Upper lobe of right lung (tissue), 1 donor: ENCODE measurements around the gene DLK2. TPM values are rescaled to one million over a fixed set of nuclear protein-coding genes. Genes with fewer than 3 reads are reported as not detected.
A peak's percentile ranks its signal among the peaks of the same experiment; 100 is the strongest.

Source experiments
- ATAC-seq: fragments of 200-7000 bp; cut with Tn5 transposase; one replicate; pipeline ENCODE4 v1.9.1; 2020; ENCODE audit warnings: mild to moderate bottlenecking, moderate library complexity
- DNase-seq: peaks from one replicate; pipeline ENCODE4 v3.0.0-alpha.2; 2020
- H3K27ac ChIP-seq: fragments of 200-600 bp; one replicate; pipeline ENCODE4 v1.8.0; 2022
- H3K27me3 ChIP-seq: fragments of 200-600 bp; one replicate; pipeline ENCODE4 v1.8.0; 2022; ENCODE audit warnings: mild to moderate bottlenecking
- H3K36me3 ChIP-seq: fragments of 200-600 bp; one replicate; pipeline ENCODE4 v1.8.0; 2022
- H3K4me1 ChIP-seq: fragments of 200-600 bp; one replicate; pipeline ENCODE4 v1.8.0; 2022
- H3K4me3 ChIP-seq: fragments of 200-600 bp; one replicate; pipeline ENCODE4 v1.8.0; 2022; ENCODE audit warnings: mild to moderate bottlenecking
- H3K9me3 ChIP-seq: fragments of 200-600 bp; one replicate; pipeline ENCODE4 v1.8.0; 2022
- intact Hi-C: fragments of 100-400 bp; cut with DNase I; formaldehyde crosslinking; loops from one replicate; pipeline ENCODE4 v1.11.0; 2022
- total RNA-seq: library from RNA; stranded (reverse); fragmentation: NEBNext Ultra II Directional; extraction: Animal tissue kit (Norgen Biotek cat#: 25700); gene quantifications from one replicate; pipeline ENCODE4 v1.2.1, GENCODE V29; 2021
- TF ChIP-seq, protein P1 (sequence below): fragments of 200-600 bp; IDR thresholded peaks from one replicate; pipeline ENCODE4 v1.8.0; 2022; ENCODE audit warnings: antibody characterized with exemption
- donor health status: DM: no; HTN: yes; CAD: no; lungs with severe emphysema.

DLK2 gene
- total RNA-seq, 1 donor from 2014 or later: 0.23 TPM

DNA sequence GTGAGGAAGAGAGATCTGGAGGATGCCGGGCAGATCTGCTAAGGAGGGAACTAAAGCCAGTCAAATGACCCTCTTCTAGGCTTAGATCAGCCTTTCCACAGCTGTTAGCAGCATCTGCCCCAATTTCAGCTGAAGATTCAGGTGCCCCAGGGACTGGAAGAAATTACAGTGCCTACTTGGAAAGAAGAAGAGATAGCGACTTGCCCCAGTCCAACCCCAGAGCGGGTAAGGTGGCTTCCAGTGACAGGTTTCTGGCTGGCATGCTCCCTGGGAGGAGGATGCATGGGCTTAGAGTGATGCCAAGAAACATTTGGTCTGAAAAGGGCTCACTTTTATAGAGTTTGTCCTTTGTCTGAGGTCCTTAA lies 22.6 kb upstream of the DLK2 start:
- intact Hi-C loops: no loop called here
- H3K27me3 ChIP-seq: no peaks in the 10 kb centered on the region
- H3K27ac ChIP-seq: peak overlapping the region; percentile 87
- H3K9me3 ChIP-seq: no peaks in the 10 kb centered on the region
- TF ChIP-seq, protein P1, sequence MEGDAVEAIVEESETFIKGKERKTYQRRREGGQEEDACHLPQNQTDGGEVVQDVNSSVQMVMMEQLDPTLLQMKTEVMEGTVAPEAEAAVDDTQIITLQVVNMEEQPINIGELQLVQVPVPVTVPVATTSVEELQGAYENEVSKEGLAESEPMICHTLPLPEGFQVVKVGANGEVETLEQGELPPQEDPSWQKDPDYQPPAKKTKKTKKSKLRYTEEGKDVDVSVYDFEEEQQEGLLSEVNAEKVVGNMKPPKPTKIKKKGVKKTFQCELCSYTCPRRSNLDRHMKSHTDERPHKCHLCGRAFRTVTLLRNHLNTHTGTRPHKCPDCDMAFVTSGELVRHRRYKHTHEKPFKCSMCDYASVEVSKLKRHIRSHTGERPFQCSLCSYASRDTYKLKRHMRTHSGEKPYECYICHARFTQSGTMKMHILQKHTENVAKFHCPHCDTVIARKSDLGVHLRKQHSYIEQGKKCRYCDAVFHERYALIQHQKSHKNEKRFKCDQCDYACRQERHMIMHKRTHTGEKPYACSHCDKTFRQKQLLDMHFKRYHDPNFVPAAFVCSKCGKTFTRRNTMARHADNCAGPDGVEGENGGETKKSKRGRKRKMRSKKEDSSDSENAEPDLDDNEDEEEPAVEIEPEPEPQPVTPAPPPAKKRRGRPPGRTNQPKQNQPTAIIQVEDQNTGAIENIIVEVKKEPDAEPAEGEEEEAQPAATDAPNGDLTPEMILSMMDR: no peak
- peak overlapping the region; percentile 86 for H3K4me3 ChIP-seq
- H3K36me3 ChIP-seq: no peaks in the 10 kb centered on the region
- peaks cover 11% of the 10 kb centered on the region for H3K4me1 ChIP-seq
- DNase-seq (no peak), ATAC-seq (no peak)

DNA sequence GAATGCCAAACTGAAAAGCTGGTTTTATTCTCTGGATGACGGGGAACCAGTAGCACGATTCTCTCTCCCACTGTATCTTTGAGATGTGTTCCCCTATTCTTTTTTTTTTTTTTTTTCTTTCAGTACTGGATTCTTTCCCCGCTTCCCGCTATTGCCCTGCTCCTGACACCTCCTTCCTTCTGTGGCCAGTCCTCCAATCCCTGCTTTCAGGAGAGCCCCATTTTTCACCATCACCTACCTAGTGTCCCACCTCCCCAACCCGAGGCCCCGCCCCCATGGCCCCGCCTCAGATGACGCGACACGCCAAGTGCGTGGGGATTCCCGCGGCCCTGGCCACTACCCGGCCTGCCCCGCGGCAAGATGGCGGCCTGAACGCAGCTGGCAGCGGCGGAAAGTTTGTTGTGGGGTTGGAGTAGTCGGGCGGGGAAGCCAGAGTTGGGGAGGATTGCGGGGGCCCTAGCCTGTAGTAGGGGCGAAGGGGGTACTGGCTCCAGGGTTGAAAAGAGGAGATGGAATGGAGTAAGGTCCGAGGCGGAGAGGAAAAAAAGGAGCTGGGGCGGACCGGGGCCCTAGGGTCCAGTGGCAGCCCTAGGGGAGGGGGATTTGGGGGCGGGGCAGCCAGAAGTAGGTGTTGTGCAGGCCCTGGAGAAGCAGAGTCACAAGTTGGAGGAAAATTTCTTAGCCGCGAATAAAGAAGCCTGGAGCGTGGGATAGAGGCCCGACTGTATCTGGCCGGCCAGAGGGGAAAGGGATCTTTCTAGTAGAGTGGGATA lies 22.1 kb upstream of the DLK2 start, which contains the start of gene TJAP1:
Gene TJAP1, plus strand, starts transcription at position 336 of the 773 bp plus-strand sequence. CDS start 21,432 bp downstream, outside the sequence.
- intact Hi-C loops: no loop called here
- ATAC-seq (peak; percentile 100), DNase-seq (peak; percentile 96)
- Histone ChIP-seq H3K4me1 (peaks cover 11% of the 10 kb centered on the region), H3K27me3 (no peaks in the 10 kb centered on the region), H3K9me3 (no peaks in the 10 kb centered on the region), H3K4me3 (peak within 1 kb of the TSS; percentile 86), H3K27ac (peak within 1 kb of the TSS; percentile 87), H3K36me3 (no peaks in the 10 kb centered on the region)
- TF ChIP-seq, protein P1: no peak

DNA sequence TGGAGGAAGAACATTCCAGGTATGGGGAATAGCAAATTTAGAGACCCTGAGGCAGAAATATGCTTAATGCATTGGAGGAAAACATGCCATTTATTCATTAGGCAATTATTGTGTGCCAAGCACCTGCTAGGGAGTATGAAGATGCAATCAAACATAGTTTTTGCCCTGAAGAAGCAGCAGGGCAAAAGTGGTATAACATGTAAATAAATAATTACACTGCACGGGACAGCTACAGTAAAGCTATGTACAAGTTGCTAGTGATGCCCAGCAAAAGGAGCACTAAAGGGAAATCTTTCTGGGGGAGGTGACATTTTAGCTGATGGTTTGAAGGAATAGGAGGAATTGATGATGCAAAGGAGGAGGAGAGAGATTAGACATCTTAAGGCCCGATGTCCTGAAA lies 21.4 kb upstream of the DLK2 start:
- no peak for DNase-seq
- H3K36me3 ChIP-seq: no peaks in the 10 kb centered on the region
- peak overlapping the region; percentile 86 for H3K4me3 ChIP-seq
- TF ChIP-seq, protein P1: no peak
- no peak for ATAC-seq
- H3K27me3 ChIP-seq: no peaks in the 10 kb centered on the region
- intact Hi-C loops: no loop called here
- peaks cover 11% of the 10 kb centered on the region for H3K4me1 ChIP-seq
- H3K9me3 ChIP-seq: no peaks in the 10 kb centered on the region
- peak overlapping the region; percentile 87 for H3K27ac ChIP-seq

DNA sequence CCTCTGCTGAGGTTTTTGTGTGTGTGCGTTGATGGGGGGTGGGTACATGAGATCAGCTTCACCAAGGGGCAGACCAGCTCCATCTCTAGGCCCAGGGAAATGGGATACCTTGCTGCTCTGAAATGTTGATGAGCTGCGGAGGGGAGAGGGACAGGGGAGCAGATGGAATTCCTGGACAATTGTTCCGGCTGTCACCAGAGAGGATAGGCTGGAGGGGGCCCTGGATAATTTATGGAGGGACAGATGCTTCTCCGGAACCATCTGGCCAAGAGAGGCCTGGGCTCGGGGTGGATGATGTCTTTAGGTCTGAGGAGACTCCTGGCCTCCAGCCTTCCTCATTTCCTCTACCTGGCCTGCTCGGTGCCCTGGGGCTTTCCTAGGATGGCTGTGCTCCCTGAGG lies 20.2 kb upstream of the DLK2 start:
- H3K27me3 ChIP-seq: no peaks in the 10 kb centered on the region
- TF ChIP-seq, protein P1: no peak
- no peak for ATAC-seq
- H3K4me1 ChIP-seq: peaks cover 11% of the 10 kb centered on the region
- no peaks in the 10 kb centered on the region for H3K36me3 ChIP-seq
- H3K4me3 ChIP-seq: no peak overlapping the region
- H3K9me3 ChIP-seq: no peaks in the 10 kb centered on the region
- H3K27ac ChIP-seq: no peak overlapping the region
- intact Hi-C loops: no loop called here
- DNase-seq: no peak

DNA sequence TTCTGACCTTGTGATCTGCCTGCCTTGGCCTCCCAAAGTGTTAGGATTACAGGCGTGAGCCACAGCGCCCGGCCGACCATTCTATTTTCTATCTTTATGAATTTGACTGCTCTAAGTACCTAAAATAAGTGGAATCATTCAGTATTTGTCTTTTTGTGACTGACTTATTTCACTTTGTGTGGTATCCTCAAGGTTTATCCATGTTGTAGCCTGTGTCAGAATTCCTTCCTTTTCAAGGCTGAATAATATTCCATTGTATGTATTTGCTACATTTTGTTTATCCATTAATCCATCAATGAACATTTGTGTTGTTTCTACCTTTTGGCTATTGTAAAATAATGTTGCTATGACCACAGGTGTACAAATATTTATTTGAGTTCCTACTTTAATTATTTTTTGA lies 17.2 kb upstream of the DLK2 start:
- TF ChIP-seq, protein P1: no peak
- no peaks in the 10 kb centered on the region for H3K4me1 ChIP-seq
- intact Hi-C loops: no loop called here

More for the DNA sequence above, 17.2 kb upstream of the DLK2 start:
- no peaks in the 10 kb centered on the region for H3K36me3 ChIP-seq
- H3K27ac ChIP-seq: no peak overlapping the region
- ATAC-seq (no peak), DNase-seq (no peak)
- no peaks in the 10 kb centered on the region for H3K9me3 ChIP-seq
- peaks cover 9% of the 10 kb centered on the region for H3K27me3 ChIP-seq
- H3K4me3 ChIP-seq: no peak overlapping the region
